ENCODE results near the gene ANKRD24.
"Not testable (repeated sequence)": the region's sequence is repeated elsewhere in the genome, so short reads cannot be mapped to it uniquely, and the experiment has no call there.

Gene ANKRD24

GRCh38 chr19:4187313-4188122 lies 5.0 kb downstream of the ANKRD24 start:
- Histone ChIP-seq H3K9ac (no peak overlapping the region), H3K79me2 (ENCODE audit: insufficient read depth, low read depth) (no peaks in the 10 kb centered on the region), H3K27me3 (ENCODE audit: insufficient read depth, low read depth) (peaks cover 36% of the 10 kb centered on the region), H2AFZ (ENCODE audit: low read depth) (no peak overlapping the region), H3K4me3 (IDR thresholded peaks at IDR 0.05; ENCODE audit: insufficient read depth, low read depth, low read length) (no peak overlapping the region), H3K27ac (no peak overlapping the region), H3K4me1 (ENCODE audit: low read depth, poor library complexity, severe bottlenecking) (peaks cover 4% of the 10 kb centered on the region), H3K36me3 (ENCODE audit: insufficient read depth) (no peaks in the 10 kb centered on the region), H3K4me2 (no peak overlapping the region), H4K20me1 (ENCODE audit: insufficient read depth) (no peaks in the 10 kb centered on the region)
- no peak for TF ChIP-seq CTCF (conservative IDR thresholded peaks at IDR 0.05; ENCODE audit: low read depth, low read length)

GRCh38 chr19:4189641-4190040 lies 7.2 kb downstream of the ANKRD24 start:
- Histone ChIP-seq H3K27me3 (ENCODE audit: insufficient read depth, low read depth) (peaks cover 53% of the 10 kb centered on the region), H4K20me1 (ENCODE audit: insufficient read depth) (no peaks in the 10 kb centered on the region), H2AFZ (ENCODE audit: low read depth) (no peak overlapping the region)

GRCh38 chr19:4192537-4192936 lies 10.0 kb downstream of the ANKRD24 start:
- not testable (repeated sequence) for H4K20me1 ChIP-seq (ENCODE audit: insufficient read depth); H3K79me2 ChIP-seq (ENCODE audit: insufficient read depth, low read depth); H3K4me3 ChIP-seq (IDR thresholded peaks at IDR 0.05; ENCODE audit: insufficient read depth, low read depth, low read length); H3K4me2 ChIP-seq; H3K4me1 ChIP-seq (ENCODE audit: low read depth, poor library complexity, severe bottlenecking); H3K27ac ChIP-seq; H3K9ac ChIP-seq; H2AFZ ChIP-seq (ENCODE audit: low read depth); H3K36me3 ChIP-seq (ENCODE audit: insufficient read depth)
- H3K27me3 ChIP-seq (ENCODE audit: insufficient read depth, low read depth): peaks cover 61% of the 10 kb centered on the region

More at GRCh38 chr19:4189641-4190040, 7.2 kb downstream of the ANKRD24 start:
- Histone ChIP-seq H3K4me3 (IDR thresholded peaks at IDR 0.05; ENCODE audit: insufficient read depth, low read depth, low read length) (no peak overlapping the region), H3K27ac (no peak overlapping the region), H3K79me2 (ENCODE audit: insufficient read depth, low read depth) (no peaks in the 10 kb centered on the region), H3K4me1 (ENCODE audit: low read depth, poor library complexity, severe bottlenecking) (no peaks in the 10 kb centered on the region), H3K4me2 (no peak overlapping the region), H3K9ac (no peak overlapping the region), H3K36me3 (ENCODE audit: insufficient read depth) (no peaks in the 10 kb centered on the region)
- TF ChIP-seq CTCF (conservative IDR thresholded peaks at IDR 0.05; ENCODE audit: low read depth, low read length): no peak

- no peak for TF ChIP-seq CTCF (conservative IDR thresholded peaks at IDR 0.05; ENCODE audit: low read depth, low read length)
- no peaks in the 10 kb centered on the region for H4K20me1 ChIP-seq (ENCODE audit: insufficient read depth)
- no peak overlapping the region for H3K4me3 ChIP-seq (IDR thresholded peaks at IDR 0.05; ENCODE audit: insufficient read depth, low read depth, low read length)
- H2AFZ ChIP-seq (ENCODE audit: low read depth): no peak overlapping the region
- H3K36me3 ChIP-seq (ENCODE audit: insufficient read depth): no peaks in the 10 kb centered on the region
- peaks cover 58% of the 10 kb centered on the region for H3K27me3 ChIP-seq (ENCODE audit: insufficient read depth, low read depth)
- H3K4me2 ChIP-seq: no peak overlapping the region
- no peak overlapping the region for H3K9ac ChIP-seq
- H3K79me2 ChIP-seq (ENCODE audit: insufficient read depth, low read depth): no peaks in the 10 kb centered on the region
- H3K27ac ChIP-seq: no peak overlapping the region
- H3K4me1 ChIP-seq (ENCODE audit: low read depth, poor library complexity, severe bottlenecking): no peaks in the 10 kb centered on the region
Observed at GRCh38 chr19:4194353-4194752, 11.9 kb downstream of the ANKRD24 start.

- H3K4me1 ChIP-seq (ENCODE audit: low read depth, poor library complexity, severe bottlenecking): no peaks in the 10 kb centered on the region
- no peak overlapping the region for H3K4me2 ChIP-seq
- no peak overlapping the region for H3K9ac ChIP-seq
- peaks cover 54% of the 10 kb centered on the region for H3K27me3 ChIP-seq (ENCODE audit: insufficient read depth, low read depth)
- H3K27ac ChIP-seq: no peak overlapping the region
- no peaks in the 10 kb centered on the region for H3K79me2 ChIP-seq (ENCODE audit: insufficient read depth, low read depth)
- no peak overlapping the region for H2AFZ ChIP-seq (ENCODE audit: low read depth)
- H3K36me3 ChIP-seq (ENCODE audit: insufficient read depth): no peaks in the 10 kb centered on the region
- H3K4me3 ChIP-seq (IDR thresholded peaks at IDR 0.05; ENCODE audit: insufficient read depth, low read depth, low read length): no peak overlapping the region
- TF ChIP-seq CTCF (conservative IDR thresholded peaks at IDR 0.05; ENCODE audit: low read depth, low read length): no peak
- no peaks in the 10 kb centered on the region for H4K20me1 ChIP-seq (ENCODE audit: insufficient read depth)
Observed at GRCh38 chr19:4196009-4196408, 13.5 kb downstream of the ANKRD24 start.

Data from KMS-11 (cell line).